HG03558 (cell line): ENCODE results near the gene PCBP1.
"Not testable (repeated sequence)": the region's sequence is repeated elsewhere in the genome, so short reads cannot be mapped to it uniquely, and the experiment has no call there.

Experiments used
- ATAC-seq: cut with Tn5 transposase; IDR thresholded peaks from one replicate; pipeline ENCODE4 v1.9.1; 2021; ENCODE audit warnings: moderate number of reproducible peaks; ENCODE audit not compliant: unreplicated experiment; ENCODE audit errors: extremely low read depth

The PCBP1 gene

DNA sequence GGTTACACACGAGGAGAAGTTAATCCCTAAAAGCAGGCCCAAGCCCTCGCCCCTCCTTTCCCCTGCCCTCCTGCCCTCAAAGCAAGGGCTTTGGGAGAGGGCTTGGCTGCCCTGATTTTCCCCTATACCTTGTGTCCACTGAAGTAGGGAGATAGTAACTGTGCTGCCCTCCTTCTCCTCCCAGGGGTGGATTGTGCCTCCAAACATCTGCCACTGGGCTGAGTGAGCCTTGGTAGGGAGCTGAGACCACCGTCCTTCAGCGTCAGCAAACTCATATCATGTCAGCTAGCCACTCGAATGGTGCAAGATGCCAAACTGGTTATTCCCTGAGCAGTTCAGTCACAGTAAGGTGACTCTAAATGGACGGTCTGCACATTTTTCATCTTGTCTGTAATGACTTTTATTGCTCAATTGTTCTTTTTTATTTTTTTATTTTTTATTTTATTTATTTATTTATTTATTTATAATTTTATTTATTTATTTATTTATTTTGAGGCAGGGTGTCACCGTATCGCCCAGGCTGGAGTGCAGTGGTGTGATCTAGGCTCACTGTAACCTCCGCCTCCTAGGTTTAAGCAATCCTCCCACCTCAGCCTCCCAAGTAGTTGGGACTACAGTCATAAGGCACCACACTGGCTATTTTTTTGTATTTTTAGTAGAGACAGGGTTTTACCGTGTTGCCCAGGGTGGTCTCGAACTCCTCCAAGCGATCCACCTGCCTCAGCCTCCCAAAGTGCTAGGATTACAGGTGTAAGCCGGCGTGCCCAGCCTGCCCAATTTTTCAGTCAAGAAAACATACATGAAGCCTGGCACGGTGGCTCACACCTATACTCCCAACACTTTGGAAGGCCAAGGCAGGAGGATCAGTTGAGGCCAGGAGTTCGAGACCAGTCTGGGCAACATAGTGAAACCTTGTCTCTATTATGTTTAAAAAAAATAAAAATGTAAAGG lies 8.7 kb downstream of the PCBP1 start:
- no peak for ATAC-seq

- ATAC-seq: no peak
Measured at GRCh38 chr2:70098032-70098431, 10.8 kb downstream of the PCBP1 start.

- no peak for ATAC-seq
Measured at GRCh38 chr2:70099270-70099669, 12.0 kb downstream of the PCBP1 start.

DNA sequence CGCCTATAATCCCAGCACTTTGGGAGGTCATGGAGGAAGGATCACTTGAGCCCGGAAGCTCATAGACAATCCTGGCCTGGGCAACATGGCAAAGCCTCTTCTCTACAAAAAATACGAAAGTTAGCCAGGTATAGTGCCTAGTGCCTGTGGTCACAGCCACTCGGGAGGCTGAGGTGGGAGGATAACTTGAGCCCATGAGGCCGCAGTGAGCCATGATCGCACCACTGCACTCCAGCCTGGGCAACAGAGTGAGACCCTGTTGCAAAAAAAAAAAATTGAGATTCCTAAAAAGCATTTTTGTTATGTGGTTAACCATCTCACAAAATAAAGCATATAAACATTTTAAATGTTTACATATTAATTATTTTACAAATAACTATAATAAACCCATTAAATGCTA lies 13.9 kb downstream of the PCBP1 start:
- ATAC-seq: no peak

DNA sequence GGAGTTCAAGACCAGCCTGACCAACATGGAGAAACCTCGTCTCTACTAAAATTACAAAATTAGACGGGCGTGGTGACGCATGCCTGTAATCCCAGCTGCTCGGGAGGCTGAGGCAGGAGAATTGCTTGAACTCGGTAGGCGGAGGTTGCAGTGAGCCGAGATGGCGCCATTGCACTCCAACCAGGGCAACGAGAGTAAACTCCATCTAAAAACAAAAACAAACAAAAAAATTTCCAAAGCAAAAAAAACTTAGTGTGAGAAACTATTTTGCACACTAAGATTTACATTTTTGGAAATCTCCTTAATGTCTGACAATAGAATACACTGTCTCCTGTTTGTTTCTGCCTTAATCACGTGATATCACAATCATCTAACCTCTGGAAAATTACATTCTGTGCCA lies 14.4 kb downstream of the PCBP1 start:
- not testable (repeated sequence) for ATAC-seq

DNA sequence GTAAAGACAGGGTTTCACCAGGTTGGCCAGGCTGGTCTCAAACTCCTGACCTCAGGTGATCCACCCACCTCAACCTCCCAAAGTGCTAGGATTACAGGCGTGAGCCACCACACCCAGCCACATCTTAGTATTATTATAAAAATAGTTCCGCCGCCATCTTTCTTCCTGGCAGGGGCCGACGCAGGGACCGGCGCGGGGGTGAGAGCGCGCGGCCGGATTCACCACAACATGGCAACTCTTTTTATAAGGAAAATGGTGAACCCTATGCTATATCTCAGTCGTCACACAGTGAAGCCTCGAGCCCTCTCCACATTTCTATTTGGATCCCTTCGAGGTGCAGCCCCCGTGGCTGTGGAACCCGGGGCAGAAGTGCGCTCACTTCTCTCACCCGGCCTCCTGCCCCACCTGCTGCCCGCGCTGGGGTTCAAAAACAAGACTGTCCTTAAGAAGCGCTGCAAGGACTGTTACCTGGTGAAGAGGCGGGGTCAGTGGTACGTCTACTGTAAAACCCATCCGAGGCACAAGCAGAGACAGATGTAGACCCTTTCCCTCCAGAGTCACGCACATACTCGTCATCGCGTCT lies 15.1 kb downstream of the PCBP1 start:
- ATAC-seq: not testable (repeated sequence)

GRCh38 chr2:70103531-70104061 lies 16.3 kb downstream of the PCBP1 start:
- no peak for ATAC-seq

DNA sequence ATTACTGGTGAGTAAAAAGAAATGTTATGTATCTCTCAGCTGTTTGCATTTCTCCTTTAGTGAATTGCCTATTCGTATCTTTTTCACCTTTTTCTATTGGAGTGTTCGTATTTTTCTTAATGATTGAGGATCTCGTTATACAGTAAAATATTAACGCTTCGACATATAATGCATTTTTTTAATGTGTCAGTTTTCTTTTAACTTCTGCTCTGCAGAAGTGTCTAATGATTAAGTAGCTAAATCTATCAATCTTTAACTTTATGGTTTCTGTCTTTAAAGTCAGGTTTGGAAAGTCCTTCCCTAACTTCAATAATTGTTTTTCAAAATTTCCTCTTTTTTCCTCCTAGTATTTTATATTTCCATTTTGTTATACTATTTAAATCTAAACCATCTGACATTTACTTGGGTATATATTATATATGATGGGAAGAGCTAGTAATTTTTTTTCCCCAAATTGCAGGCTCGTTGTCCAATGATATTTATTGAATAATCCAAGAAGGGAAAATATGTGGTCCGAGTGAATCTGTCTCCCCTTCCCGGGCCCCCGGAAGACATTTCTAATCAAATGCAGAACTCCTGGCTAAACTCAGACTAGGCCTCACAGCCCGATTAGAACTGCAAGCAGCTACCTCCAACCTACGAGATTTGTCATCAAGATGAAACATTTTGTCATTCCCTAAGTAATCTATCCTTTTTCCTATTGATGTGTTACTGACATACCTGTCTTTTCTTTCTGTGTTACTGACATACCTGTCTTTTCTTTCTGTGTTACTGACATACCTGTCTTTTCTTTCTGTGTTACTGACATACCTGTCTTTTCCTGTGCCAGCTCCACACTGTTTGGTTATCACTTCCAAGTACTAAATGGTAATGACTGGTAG lies 17.2 kb downstream of the PCBP1 start:
- no peak for ATAC-seq

GRCh38 chr2:70106138-70106537 lies 18.9 kb downstream of the PCBP1 start:
- not testable (repeated sequence) for ATAC-seq

DNA sequence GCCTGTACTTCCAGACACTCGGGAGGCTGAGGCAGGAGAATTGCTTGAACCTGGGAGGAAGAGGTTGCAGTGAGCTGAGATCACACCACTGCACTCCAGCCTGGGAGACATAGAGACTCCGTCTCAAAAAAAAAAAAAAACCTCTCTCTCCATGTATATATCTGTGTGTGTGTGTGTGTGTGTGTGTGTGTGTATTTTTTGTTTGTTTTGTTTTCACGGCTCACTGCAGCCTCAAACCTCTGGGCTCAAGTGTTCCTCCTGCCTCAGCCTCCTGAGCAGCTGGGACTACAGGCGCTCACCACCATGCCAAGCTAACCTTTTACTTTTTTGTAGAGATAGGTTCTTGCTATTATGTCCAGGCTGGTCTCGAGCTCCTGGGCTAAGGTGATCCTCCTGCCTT lies 23.1 kb downstream of the PCBP1 start:
- not testable (repeated sequence) for ATAC-seq

GRCh38 chr2:70111752-70112591 lies 24.7 kb downstream of the PCBP1 start:
- no peak for ATAC-seq

- no peak for ATAC-seq
Measured at GRCh38 chr2:70113359-70114070, 26.2 kb downstream of the PCBP1 start.

DNA sequence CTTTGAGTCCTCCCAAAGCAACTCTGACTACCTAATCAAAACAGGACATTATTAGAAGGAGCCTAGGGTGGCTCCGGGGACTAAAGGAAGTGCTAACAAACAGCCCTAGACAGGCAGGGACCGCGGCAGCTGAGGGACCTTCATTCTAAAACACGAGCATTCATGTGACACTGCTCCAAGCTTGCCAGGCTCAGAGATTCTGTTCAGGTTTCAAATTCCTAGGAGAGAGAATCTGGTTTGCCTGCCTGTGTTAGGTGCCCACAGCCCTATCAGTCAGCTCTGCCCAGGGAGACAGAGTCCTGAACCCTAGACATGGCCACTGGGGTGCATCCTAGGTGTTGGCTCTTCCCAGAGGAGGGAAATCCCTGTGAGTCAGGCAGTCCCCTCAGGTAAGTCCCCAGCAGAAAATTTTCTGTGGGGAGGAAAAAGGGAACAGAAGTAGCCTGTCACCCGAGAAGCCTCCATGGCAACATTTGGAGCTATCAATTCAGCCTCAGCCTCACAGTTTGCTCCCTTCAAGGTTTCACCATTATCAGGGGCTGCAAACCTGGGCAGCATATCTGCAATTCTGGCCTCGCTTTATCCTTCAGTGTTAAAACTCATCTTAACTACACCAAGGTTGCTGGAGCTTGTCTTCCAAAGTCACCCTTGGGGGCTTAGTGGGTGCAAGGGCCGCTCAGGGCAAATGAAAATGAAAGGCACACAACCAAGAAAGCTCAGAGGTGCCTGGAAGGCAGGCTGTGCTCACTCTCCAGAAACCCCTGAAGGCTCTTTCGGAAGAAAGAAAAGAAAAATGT lies 28.6 kb downstream of the PCBP1 start:
- ATAC-seq: no peak

GRCh38 chr2:70116936-70117552 lies 29.8 kb downstream of the PCBP1 start:
- ATAC-seq: no peak

DNA sequence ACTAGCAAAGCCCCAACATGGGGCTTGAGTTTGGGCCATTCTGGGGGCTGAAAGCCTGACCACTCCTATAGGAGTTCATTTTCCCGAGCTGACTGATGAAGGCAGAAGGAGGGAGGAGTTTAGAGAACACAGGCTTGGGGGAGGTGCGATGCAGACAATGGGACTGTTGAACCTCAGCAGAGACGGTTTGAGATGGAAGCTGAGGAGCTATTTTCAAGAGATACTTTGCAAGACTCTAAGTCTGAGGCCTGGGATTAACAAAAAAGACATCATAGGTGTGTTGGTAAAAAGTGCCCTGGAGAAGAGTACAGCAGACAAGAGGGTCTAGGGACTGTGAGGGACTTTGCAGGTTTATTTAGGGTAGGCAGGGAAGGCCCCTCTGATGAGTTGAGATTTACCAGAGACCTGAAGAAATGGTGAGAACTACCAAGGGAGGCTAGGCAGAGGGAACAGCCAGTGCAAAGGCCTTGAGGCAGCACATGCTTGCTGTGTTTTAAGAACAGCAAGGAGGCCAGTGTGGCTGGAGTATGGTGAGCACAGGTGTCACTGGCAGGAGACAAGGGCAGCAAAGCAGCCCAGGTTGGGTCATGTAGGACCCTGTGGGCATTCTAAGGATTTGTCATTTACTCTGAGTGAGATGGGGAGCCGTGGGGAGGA lies 31.6 kb downstream of the PCBP1 start:
- ATAC-seq: no peak

- ATAC-seq: no peak
Measured at GRCh38 chr2:70121627-70122372, 34.5 kb downstream of the PCBP1 start.

DNA sequence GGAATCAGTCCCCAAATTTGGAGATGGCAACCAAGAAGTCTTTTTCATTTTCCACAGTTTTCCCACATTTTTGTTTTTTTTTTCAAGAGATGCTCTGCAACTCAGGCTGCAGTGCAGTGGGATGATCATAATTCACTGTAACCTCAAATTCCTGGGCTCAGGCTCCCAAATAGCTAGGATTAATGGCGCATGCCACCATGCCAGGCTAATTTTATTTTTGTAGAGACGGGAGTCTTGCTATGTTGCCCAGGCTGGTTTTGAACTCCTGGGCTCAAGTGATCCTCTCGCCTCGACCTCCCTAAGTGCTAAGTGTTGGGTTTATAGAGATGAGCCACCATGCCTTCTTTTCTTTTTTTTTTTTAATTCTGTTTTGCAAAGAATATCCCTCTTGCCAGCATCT lies 35.2 kb downstream of the PCBP1 start:
- no peak for ATAC-seq
